H4 (cell line): ENCODE data around the gene UBL4B. TPM values are rescaled to one million over a fixed set of nuclear protein-coding genes. Genes with fewer than 3 reads are reported as not detected.

Experiments used
- DNase-seq: peaks from one replicate; pipeline ENCODE4 v3.0.0-alpha.2; 2015; ENCODE audit warnings: low spot score
- total RNA-seq: library from RNA; depleted of rRNA; stranded (reverse); fragments of >200 nt; shearing (Covaris generic); gene quantifications from 2 replicates; pipeline ENCODE4 v1.2.3, GENCODE V29; 2014; rRNA removed

UBL4B gene
- total RNA-seq, 1 experiment from 2014 or later = not detected

DNA sequence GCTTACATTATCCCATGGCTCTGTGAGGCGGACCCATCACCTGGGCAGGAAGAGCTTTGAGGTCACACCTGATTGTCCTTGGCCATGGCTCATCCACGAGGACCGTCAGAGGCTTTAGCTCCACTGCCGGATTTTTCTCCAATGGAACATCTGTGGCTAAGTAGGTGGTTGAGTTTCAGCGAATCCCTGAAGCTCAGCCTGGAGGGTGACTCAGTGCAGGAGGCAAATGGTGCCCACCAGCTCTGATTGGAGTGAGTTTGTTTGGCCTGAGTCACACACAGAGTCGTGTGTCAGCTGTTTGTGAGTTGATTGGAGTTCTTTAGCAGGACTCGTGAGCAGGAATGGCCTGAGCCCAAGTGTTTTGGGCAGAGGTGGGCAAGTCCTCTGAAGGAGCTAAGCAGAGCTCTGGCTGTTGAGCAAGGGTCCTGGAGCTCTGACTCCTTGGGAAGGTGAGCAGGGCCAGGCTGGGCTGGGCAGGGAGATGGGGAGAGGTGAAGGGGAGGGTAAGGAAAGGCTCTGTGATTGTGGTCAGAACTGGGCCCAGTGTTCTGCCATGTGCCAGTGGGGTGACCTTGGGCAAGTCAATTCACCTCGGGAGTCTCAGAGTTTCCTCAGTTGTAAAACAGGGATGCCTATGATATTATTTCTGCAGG lies 40.0 kb downstream of the UBL4B start:
- DNase-seq = peak; percentile 49

DNA sequence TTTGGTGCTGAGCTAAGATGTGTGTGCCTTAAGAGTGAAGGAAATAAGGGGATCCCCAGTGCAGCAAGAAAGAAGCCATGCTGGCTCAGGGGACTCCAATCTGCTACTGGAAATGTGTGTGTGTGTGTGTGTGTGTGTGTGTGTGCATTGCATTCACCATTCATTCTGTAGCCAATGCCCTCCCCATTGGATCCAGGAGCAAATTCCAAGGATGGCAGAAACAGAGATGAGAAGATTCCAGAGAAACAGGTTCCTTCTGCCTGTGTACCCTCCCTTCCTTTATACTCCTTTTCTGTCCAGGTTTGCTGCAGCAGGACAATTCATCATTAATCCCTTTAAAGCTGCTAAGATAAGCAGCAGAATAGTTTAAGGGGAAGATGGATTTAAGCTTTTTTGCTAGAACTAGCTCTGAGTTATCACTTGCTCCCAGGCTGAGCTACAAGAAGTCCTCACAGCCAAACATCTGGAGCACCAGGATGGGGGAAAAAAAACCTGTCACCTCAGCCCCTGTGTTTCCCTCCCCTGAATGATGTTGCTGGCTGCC lies 41.2 kb downstream of the UBL4B start:
- no peak for DNase-seq

DNA sequence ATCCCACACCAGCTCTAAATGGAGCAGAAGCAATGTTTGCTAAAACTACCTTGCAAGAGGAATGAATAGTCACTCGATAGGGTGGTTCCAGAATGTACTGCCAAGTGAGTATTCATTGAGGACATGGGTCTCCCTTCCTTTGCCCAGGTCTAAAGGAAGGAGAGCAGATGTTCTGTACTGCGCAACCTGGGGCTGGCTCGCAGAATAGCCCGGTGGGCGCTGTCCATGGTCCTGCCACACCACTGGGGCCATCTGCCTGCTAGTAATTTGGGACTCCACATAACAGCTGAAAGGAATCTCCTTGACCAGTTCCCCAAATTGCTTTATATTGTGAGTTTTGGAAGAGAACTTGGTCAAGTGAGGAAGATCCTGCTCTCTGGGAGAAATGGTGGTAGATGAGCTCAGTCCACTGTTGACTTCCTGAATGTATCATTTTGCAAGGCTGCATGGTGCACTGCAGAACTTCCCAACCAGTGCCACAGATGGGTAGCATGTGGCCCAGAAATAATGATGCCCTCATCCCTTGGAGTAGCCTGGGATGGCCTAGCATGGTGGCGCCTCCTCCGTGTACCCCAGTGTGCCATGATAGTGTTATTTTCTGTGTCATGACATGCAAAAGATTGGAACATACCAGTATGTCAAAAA lies 43.8 kb downstream of the UBL4B start:
- peak; percentile 20 for DNase-seq

DNA sequence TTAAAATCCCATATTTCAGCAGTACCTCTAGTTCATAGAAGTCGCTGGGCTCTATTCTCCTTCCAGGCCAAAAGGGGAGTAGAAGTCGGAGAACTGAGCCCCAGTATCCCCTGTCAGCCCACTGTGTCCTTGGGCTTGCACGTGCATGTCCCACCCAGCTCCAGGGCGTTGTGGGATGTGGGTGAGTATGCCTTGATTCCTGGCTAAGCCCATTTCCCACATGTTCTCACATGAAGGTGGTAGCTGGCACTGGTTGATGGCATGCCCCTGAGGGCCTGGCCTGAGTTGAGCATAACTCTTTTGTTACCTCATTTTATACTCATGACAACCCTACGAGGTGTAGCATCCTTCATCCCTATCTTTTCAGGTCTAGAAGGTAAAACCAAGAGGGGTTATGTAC lies 46.0 kb downstream of the UBL4B start:
- no peak for DNase-seq

- no peak for DNase-seq
Observed at GRCh38 chr1:110159168-110159567, 46.9 kb downstream of the UBL4B start.

- DNase-seq = no peak
Observed at GRCh38 chr1:110160538-110161100, 48.4 kb downstream of the UBL4B start.

DNA sequence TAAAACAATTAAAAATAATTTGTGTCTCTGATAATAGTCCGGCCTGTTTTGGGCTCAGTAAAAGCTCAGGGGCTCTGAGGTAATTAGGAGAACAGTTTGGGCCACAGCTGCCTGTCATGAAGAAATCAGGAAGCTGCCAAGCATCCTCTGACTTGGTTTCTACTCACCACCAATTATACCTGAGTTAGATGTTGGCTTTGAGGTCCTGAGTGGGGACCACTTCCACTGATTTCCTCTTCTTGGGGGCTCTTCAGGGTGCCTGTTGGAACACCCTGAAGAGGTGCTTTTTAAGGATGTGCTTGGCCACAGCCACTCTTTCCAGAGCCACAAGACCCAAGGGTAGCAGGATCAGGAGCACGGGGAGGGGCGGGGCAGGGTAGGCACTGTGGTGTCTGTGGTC lies 48.9 kb downstream of the UBL4B start:
- DNase-seq = no peak

DNA sequence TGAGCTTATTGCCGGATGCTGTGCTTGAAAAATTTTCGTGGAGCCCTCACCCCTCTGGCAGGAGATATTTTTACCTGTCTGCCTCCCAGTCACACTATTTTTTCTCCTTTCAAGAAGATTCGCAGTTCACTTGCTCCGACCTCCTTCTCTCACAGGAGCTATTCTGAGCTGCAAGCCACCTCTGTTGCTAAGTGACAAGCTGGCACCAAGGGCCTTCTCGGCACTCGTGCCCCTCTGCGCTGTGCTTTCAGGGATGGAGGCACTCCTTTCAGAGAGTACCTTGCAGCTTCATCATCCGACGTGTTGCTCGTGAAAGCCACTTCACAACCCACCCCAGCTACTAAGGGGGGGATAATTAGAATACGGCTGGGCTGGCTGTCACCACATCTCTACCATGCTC lies 49.6 kb downstream of the UBL4B start:
- DNase-seq = no peak

Other genes with a start within 250 kb of the UBL4B start
- 15.8 and 18.9 TPM in 2 replicates for gene CSF1, start 201.6 kb upstream of the UBL4B start, total RNA-seq
- gene AHCYL1, start 127.7 kb upstream of the UBL4B start, total RNA-seq = 45.1 and 62.6 TPM in 2 replicates
- 16.9 and 17.7 TPM in 2 replicates for gene STRIP1, start 77.8 kb upstream of the UBL4B start, total RNA-seq
- not detected in 2 replicates for gene ALX3, start 41.8 kb upstream of the UBL4B start, total RNA-seq
- 0.17 and 0.21 TPM in 2 replicates for gene SLC6A17, start 38.1 kb downstream of the UBL4B start, total RNA-seq
- 0.12 and 0.72 TPM in 2 replicates for gene KCNC4, start 97.9 kb downstream of the UBL4B start, total RNA-seq
- 17.9 and 18.2 TPM in 2 replicates for gene RBM15, start 226.9 kb downstream of the UBL4B start, total RNA-seq